Esophagus muscularis mucosa (tissue), 4 donors: ENCODE measurements around the gene PTGFR. TPM values are rescaled to one million over a fixed set of nuclear protein-coding genes. Genes with fewer than 3 reads are reported as not detected.

Experiments
- DNase-seq: peaks from one replicate; pipeline ENCODE4 v3.0.0-alpha.2; 2017; ENCODE audit errors: extremely low spot score
- H3K27ac ChIP-seq, 4 donors: fragments of 200-600 bp; sonication (generic); replicated peaks in 1 of 4; 1 replicate in 3 of 4; 2 replicates in 1 of 4; pipeline ENCODE4 v1.5.1; 2016 to 2019; ENCODE audit warnings: mild to moderate bottlenecking in 1 of 4
- H3K27me3 ChIP-seq, 4 donors: fragments of 200-600 bp; sonication (generic); one replicate each; pipeline versions ENCODE4 v1.5.1 to v1.6.0; 2016 to 2019
- H3K36me3 ChIP-seq, 4 donors: fragments of 200-600 bp; sonication (generic); one replicate each; pipeline ENCODE4 v1.5.1; 2016 to 2019
- H3K4me1 ChIP-seq, 4 donors: fragments of 200-600 bp; sonication (generic); one replicate each; pipeline ENCODE4 v1.5.1; 2016 to 2019
- H3K4me3 ChIP-seq, 4 donors: fragments of 200-600 bp; sonication (generic); 1 replicate in 2 of 4; 2 replicates in 2 of 4; pipeline ENCODE4 v1.5.1; 2016 to 2019; ENCODE audit warnings: mild to moderate bottlenecking in 4 of 4, moderate library complexity in 1 of 4
- H3K9me3 ChIP-seq, 4 donors: fragments of 200-600 bp; sonication (generic); 1 replicate in 3 of 4; 2 replicates in 1 of 4; pipeline ENCODE4 v1.5.1; 2016 to 2019
- EP300 ChIP-seq: sonication (generic); formaldehyde crosslinking; IDR thresholded peaks from one replicate; pipeline ENCODE4 v1.6.1; 2017; ENCODE audit warnings: antibody characterized with exemption
- POLR2A ChIP-seq: fragments of 450-650 bp; IDR thresholded peaks from one replicate; pipeline ENCODE4 v1.6.1; 2017; ENCODE audit warnings: antibody characterized with exemption, moderate library complexity, mild to moderate bottlenecking, low read depth
- POLR2AphosphoS5 ChIP-seq, 2 donors: sonication (generic); formaldehyde crosslinking; IDR thresholded peaks; one replicate each; pipeline ENCODE4 v1.6.1; 2017; ENCODE audit warnings: antibody characterized with exemption in 2 of 2
- WGBS: methylation state at CpG from one replicate; pipeline ENCODE4 v1.1.5; 2018; 5-methylcytosine and 5-hydroxymethylcytosine counted together
- intact Hi-C: fragments of 100-400 bp; cut with DNase I; formaldehyde crosslinking; loops from one replicate; pipeline ENCODE4 v1.15.1; 2023
- total RNA-seq, 4 donors: library from RNA; depleted of rRNA; stranded (reverse); fragments of >200 nt; gene quantifications; one replicate each; pipeline versions ENCODE4 v1.1.0 to v1.2.1, GENCODE V29; 2016
- TF ChIP-seq, protein P1 (sequence below), 3 experiments: fragments of 200-600 bp in 2 of 3; fragments of 450-650 bp in 1 of 3; sonication (generic) in 2 of 3; IDR thresholded peaks; one replicate each; pipeline ENCODE4 v1.5.1; 2017 to 2019; ENCODE audit warnings: antibody characterized with exemption in 3 of 3, mild to moderate bottlenecking in 2 of 3, moderate library complexity in 1 of 3

PTGFR gene
- total RNA-seq, 4 donors from 2014 or later = 2.1 to 3.8 (median 2.8) TPM

DNA sequence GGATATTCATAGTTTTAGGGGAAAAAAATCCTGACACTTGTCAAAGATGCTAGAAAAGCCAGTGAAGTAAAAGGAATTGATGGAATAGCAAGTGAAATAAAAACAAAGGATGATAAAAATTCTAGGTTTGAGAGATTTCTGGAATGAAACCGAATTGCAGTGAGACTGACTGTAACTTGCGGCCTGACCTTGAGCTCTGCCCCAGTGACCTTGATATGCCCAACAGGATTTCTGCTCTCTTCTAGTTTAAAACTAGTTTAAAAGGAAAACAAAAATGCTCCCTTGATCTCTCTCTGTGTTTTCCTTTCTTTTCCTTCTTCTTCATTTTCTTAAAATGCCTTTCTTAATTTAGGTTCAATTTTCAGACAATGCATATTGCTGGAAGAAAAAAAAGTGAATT, 74.6 kb downstream of the PTGFR start:
- intact Hi-C loops = no loop called here
- Histone ChIP-seq H3K4me1 (peaks cover 0 to 6% (median 2%) of the 10 kb centered on the region in 4 donors), H3K4me3 (no peak overlapping the region), H3K27me3 (no peaks in the 10 kb centered on the region), H3K9me3 (no peaks in the 10 kb centered on the region), H3K36me3 (no peaks in the 10 kb centered on the region), H3K27ac (no peak overlapping the region)
- 77% methylated on average over 2 of the region's 2 CpGs for WGBS
- TF ChIP-seq EP300 (no peak), POLR2A (no peak), POLR2AphosphoS5 (IDR thresholded peaks at IDR 0.05) (no peak)
- TF ChIP-seq, protein P1, sequence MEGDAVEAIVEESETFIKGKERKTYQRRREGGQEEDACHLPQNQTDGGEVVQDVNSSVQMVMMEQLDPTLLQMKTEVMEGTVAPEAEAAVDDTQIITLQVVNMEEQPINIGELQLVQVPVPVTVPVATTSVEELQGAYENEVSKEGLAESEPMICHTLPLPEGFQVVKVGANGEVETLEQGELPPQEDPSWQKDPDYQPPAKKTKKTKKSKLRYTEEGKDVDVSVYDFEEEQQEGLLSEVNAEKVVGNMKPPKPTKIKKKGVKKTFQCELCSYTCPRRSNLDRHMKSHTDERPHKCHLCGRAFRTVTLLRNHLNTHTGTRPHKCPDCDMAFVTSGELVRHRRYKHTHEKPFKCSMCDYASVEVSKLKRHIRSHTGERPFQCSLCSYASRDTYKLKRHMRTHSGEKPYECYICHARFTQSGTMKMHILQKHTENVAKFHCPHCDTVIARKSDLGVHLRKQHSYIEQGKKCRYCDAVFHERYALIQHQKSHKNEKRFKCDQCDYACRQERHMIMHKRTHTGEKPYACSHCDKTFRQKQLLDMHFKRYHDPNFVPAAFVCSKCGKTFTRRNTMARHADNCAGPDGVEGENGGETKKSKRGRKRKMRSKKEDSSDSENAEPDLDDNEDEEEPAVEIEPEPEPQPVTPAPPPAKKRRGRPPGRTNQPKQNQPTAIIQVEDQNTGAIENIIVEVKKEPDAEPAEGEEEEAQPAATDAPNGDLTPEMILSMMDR (IDR thresholded peaks at IDR 0.05) = no peak
- no peak for DNase-seq

DNA sequence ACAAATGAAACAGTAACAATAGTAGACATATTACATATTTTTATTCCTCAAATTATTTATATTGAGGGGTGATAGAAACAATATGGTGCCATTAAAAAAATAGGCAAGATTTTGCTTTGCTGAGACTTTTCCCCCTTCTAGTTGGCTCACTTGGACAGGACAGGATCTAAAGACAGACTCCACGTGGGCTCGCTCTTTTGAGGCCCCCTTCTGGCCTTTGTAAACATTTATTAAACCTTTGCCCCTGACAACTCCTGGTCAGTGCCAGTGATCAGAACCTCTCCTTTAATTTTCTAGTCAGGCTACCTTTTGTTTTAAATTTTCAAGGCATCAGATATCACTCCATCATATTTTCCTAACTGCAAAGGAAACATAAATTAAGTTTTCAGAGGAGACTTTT, 79.8 kb downstream of the PTGFR start:
- Histone ChIP-seq H3K27me3 (no peaks in the 10 kb centered on the region), H3K4me3 (no peak overlapping the region), H3K4me1 (peaks cover 0 to 6% (median 2%) of the 10 kb centered on the region in 4 donors), H3K36me3 (no peaks in the 10 kb centered on the region), H3K27ac (no peak overlapping the region), H3K9me3 (no peaks in the 10 kb centered on the region)
- intact Hi-C loops = no loop called here
- 44% methylated on average over 2 of the region's 2 CpGs for WGBS
- no peak for DNase-seq
- TF ChIP-seq, protein P1 (IDR thresholded peaks at IDR 0.05) = no peak
- TF ChIP-seq EP300 (no peak), POLR2AphosphoS5 (IDR thresholded peaks at IDR 0.05) (no peak), POLR2A (no peak)

DNA sequence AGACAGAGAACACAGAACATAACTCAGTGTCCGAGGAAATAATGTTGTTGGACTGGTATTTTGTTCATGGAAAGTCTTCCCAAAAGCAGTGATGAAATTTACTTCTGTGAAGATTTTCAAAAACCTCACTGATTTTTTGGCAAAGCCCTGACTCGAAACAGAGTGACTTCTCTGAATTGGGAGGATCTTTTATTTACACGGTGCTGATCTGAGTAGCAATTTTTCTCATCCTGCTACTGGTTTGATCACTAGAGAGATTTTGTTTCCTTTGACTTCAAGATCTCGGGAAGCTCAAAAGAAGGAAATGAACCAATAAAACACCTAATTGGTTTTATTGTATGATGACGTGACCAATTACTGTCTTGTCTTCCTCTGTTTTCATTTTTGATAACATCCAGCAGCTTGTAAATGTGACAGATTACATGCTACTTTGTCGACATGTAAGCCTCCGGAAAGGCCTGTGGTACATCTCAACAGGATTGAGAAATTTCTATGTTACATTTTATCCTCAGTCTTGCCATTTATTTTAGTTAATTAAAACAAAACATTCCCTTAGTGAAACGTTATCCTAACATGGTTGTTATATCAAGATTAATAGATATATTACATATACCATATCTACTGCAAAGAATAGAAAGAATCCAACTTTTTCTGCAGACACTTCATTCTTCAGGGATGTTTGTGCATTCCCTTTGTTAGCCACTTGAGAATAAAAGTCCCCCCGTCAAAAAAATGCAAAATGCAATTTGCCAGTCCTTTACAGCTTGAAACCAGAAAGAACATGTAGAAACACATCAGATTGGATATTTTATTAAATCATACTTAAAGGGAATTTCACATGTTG, 86.7 kb downstream of the PTGFR start:
- 53% methylated on average over 9 of the region's 9 CpGs for WGBS
- H3K4me1 ChIP-seq = no peaks in the 10 kb centered on the region
- H3K27me3 ChIP-seq = no peaks in the 10 kb centered on the region
- no peaks in the 10 kb centered on the region for H3K9me3 ChIP-seq
- no peaks in the 10 kb centered on the region for H3K36me3 ChIP-seq
- TF ChIP-seq POLR2A (no peak), EP300 (no peak), POLR2AphosphoS5 (IDR thresholded peaks at IDR 0.05) (no peak)
- TF ChIP-seq, protein P1 (IDR thresholded peaks at IDR 0.05) = no peak
- no peak overlapping the region for H3K4me3 ChIP-seq
- no peak for DNase-seq
- no peak overlapping the region for H3K27ac ChIP-seq
- intact Hi-C loops = no loop called here

DNA sequence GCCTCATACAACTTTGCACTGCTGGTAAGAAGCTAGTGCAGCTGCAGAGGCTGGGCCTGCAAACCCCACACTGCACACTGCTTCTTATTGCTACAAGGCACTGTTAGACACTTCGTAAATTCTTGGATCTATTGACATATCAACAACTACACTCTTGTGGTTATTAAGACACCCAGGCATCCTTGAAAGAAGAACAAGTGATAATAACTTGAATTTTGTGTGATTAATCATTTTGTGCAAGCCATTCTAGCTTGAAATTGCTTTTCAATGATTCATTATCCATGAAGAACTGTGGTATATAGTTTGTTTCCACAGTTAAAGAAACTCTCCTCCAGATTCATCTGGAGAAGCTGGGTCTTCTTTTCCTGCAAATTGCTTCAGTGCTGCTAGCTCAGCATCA, 95.8 kb downstream of the PTGFR start:
- 100% methylated on average over 1 of the region's 1 CpG for WGBS
- Histone ChIP-seq H3K4me1 (no peaks in the 10 kb centered on the region), H3K27ac (no peak overlapping the region), H3K36me3 (no peaks in the 10 kb centered on the region), H3K9me3 (no peaks in the 10 kb centered on the region), H3K4me3 (no peak overlapping the region), H3K27me3 (no peaks in the 10 kb centered on the region)
- TF ChIP-seq POLR2A = no peak
- TF ChIP-seq, protein P1 (IDR thresholded peaks at IDR 0.05) = no peak
- no peak for TF ChIP-seq POLR2AphosphoS5 (IDR thresholded peaks at IDR 0.05)
- TF ChIP-seq EP300 = no peak
- no peak for DNase-seq
- intact Hi-C loops = no loop called here

DNA sequence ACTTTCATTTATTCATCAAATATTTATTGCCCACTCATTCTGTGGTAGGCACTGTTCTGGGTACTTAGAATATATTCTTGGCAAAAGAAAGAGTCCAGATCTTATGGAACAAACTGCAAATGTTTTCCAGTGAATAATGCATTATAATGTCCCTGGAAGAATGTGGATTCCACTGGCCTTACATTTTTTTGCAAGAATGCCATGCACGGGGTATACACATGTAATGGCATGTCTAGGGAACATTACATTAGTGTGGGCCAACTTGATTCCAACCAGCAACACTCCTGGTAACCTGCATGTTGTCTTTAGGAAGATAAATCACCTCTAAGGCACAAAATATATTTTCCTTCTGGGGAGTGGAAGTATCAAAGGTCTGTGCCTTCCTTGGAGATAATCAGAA, 96.4 kb downstream of the PTGFR start:
- DNase-seq = no peak
- intact Hi-C loops = no loop called here
- Histone ChIP-seq H3K9me3 (no peaks in the 10 kb centered on the region), H3K27ac (no peak overlapping the region), H3K36me3 (no peaks in the 10 kb centered on the region), H3K4me3 (no peak overlapping the region), H3K4me1 (no peaks in the 10 kb centered on the region), H3K27me3 (no peaks in the 10 kb centered on the region)
- WGBS = 88% methylated on average over 1 of the region's 1 CpG
- TF ChIP-seq POLR2A (no peak), EP300 (no peak), POLR2AphosphoS5 (IDR thresholded peaks at IDR 0.05) (no peak)
- TF ChIP-seq, protein P1 (IDR thresholded peaks at IDR 0.05) = no peak
